Aortic smooth muscle cell (primary cell): ENCODE results near the gene NDUFAF5. TPM values are rescaled to one million over a fixed set of nuclear protein-coding genes. Genes with fewer than 3 reads are reported as not detected.

ENCODE experiments used
- total RNA-seq: library from RNA; depleted of rRNA; stranded (reverse); fragments of >200 nt; gene quantifications from 2 replicates; pipeline ENCODE4 v1.2.3, GENCODE V29; 2014

NDUFAF5 gene, protein sequence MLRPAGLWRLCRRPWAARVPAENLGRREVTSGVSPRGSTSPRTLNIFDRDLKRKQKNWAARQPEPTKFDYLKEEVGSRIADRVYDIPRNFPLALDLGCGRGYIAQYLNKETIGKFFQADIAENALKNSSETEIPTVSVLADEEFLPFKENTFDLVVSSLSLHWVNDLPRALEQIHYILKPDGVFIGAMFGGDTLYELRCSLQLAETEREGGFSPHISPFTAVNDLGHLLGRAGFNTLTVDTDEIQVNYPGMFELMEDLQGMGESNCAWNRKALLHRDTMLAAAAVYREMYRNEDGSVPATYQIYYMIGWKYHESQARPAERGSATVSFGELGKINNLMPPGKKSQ
- 13.2 and 17.2 TPM in 2 replicates for total RNA-seq

GRCh38 chr20:13784893-13785715 lies at the start of gene NDUFAF5, which contains the start of gene ESF1:
TSS of gene NDUFAF5 (plus strand) at chr20:13785028. CDS start at chr20:13785069, 41 bp downstream.
TSS of gene ESF1 (minus strand) at chr20:13784919. CDS start at chr20:13783140, 1,779 bp downstream.

Other genes with a start within 250 kb of the NDUFAF5 start
- 8.2 and 8.3 TPM in 2 replicates for gene TASP1, start 146.1 kb upstream of the NDUFAF5 start, total RNA-seq
- 17.0 and 19.4 TPM in 2 replicates for gene ESF1, start 109 bp upstream of the NDUFAF5 start, total RNA-seq
- gene SEL1L2, start 205.6 kb downstream of the NDUFAF5 start, total RNA-seq, result not detected in 2 replicates
- 0.40 and 0.56 TPM in 2 replicates for gene MACROD2, start 210.5 kb downstream of the NDUFAF5 start, total RNA-seq